ENCODE results near the gene LMF1. TPM values are rescaled to one million over a fixed set of nuclear protein-coding genes. Genes with fewer than 3 reads are reported as not detected.

Gene LMF1
- total RNA-seq, 1 experiment from 2014 or later = 12.8 TPM

DNA sequence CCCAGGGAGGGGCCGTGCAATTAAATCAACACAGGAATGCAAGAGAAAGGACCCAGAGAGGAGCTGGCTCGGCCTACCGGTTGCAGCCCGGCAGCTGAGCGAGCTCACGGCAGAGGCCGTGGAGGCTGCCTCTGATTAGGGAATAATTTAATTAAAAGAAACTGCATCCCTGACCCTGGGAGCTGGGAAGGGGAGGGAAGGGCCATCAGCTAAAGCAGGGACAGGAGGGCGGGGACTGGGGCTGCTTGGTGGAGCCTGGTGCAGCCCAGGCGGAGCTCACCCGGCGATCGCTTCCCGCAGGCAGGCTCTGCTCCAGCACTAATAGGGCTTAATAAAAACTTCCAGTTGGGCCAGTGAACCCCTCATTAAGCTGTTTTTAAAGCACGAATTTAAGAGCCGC is 43.4 kb downstream of the LMF1 start:
- H3K36me3 ChIP-seq (ENCODE audit: control insufficient read depth in 1 of 2, insufficient read depth in 2 of 2, low read length in 2 of 2) = no peaks in the 10 kb centered on the region
- no peaks in the 10 kb centered on the region for H3K79me2 ChIP-seq (ENCODE audit: insufficient read depth, low read length)
- intact Hi-C loops (cut with micrococcal nuclease) = no loop called here
- no peak for ATAC-seq
- H3K9me2 ChIP-seq (ENCODE audit: insufficient read depth) = no peaks in the 10 kb centered on the region
- ChIA-PET POLR2A (no interaction called here), CTCF (no interaction called here), RAD21 (ENCODE audit: low non-redundant PET in 1 of 2, low total read pairs in 2 of 2, uncharacterized antibody in 2 of 2, unreplicated experiment in 2 of 2) (no interaction called here)
- no peaks in the 10 kb centered on the region for H3K4me1 ChIP-seq (ENCODE audit: control insufficient read depth in 1 of 2, insufficient read depth in 2 of 2, low read length in 2 of 2)
- peaks cover 0 to 6% of the 10 kb centered on the region in 2 experiments; a peak in 1 of 4 replicates for H3K9me3 ChIP-seq (ENCODE audit: control insufficient read depth in 1 of 2, insufficient read depth in 1 of 2, low read depth in 1 of 2, low read length in 2 of 2)
- H3K4me2 ChIP-seq (ENCODE audit: low read length) = no peak overlapping the region
- no peak overlapping the region for H2AFZ ChIP-seq (ENCODE audit: low read depth, low read length, poor library complexity, severe bottlenecking)
- no peaks in the 10 kb centered on the region for H4K20me1 ChIP-seq (ENCODE audit: insufficient read depth)
- no peaks in the 10 kb centered on the region for H3K27me3 ChIP-seq (ENCODE audit: insufficient read depth, low read length)
- H3K4me3 ChIP-seq (replicated peaks in 1 of 2; ENCODE audit: low read depth in 1 of 2, low read length in 2 of 2) = no peak overlapping the region
- TF ChIP-seq JUND (IDR thresholded peaks at IDR 0.05) (no peak), FOSL1 (IDR thresholded peaks at IDR 0.05; ENCODE audit: low read depth) (no peak), POLR2A (IDR thresholded peaks at IDR 0.05; ENCODE audit: borderline replicate concordance, extremely low read depth, insufficient read depth, insufficient read length) (no peak), RAD21 (IDR thresholded peaks at IDR 0.05; ENCODE audit: low read depth) (no peak), ZBTB33 (IDR thresholded peaks at IDR 0.05; ENCODE audit: extremely low read depth, insufficient replicate concordance, low read length) (no peak), ELF1 (IDR thresholded peaks at IDR 0.05; ENCODE audit: borderline replicate concordance, low read depth) (no peak), CBX3 (IDR thresholded peaks at IDR 0.05; ENCODE audit: low read depth) (no peak), POLR2AphosphoS5 (IDR thresholded peaks at IDR 0.05; ENCODE audit: low read depth, low read length) (no peak), SP1 (IDR thresholded peaks at IDR 0.05; ENCODE audit: low read depth) (no peak), YY1 (IDR thresholded peaks at IDR 0.05; ENCODE audit: extremely low read depth, insufficient replicate concordance, low read depth, low read length) (no peak), TCF7L2 (IDR thresholded peaks at IDR 0.05; ENCODE audit: borderline replicate concordance, extremely low read depth, insufficient read depth, insufficient read length) (no peak), CEBPB (IDR thresholded peaks at IDR 0.05; ENCODE audit: low read depth) (no peak), SIN3A (IDR thresholded peaks at IDR 0.05; ENCODE audit: low read depth) (no peak)
- H3K27ac ChIP-seq (ENCODE audit: low read depth, low read length) = no peak overlapping the region
- BruUV-seq (replicated peaks) = no TSS peak
- no peak for DNase-seq (ENCODE audit: low read depth, low spot score)
- H3K9ac ChIP-seq (ENCODE audit: low read length) = no peak overlapping the region

Data from HCT116 (cell line).